Erythroblast (primary cell): ENCODE results near the gene MAD1L1.

Experiments
- GATA1 ChIP-seq: IDR thresholded peaks from 2 replicates; pipeline ENCODE4 v1.6.1; 2011; ENCODE audit warnings: low read depth, mild to moderate bottlenecking, control low read depth, low read length, moderate library complexity
- POLR2A ChIP-seq: IDR thresholded peaks from 2 replicates; pipeline ENCODE4 v1.6.1; 2011; ENCODE audit warnings: mild to moderate bottlenecking, low read length

GRCh38 chr7:2223321-2223720 is 9.4 kb downstream of the MAD1L1 start:
- TF ChIP-seq POLR2A (no peak), GATA1 (no peak)
